ENCODE data around the gene TTLL6.
A peak's percentile ranks its signal among the peaks of the same experiment; 100 is the strongest.
"Not testable (repeated sequence)": the region's sequence is repeated elsewhere in the genome, so short reads cannot be mapped to it uniquely, and the experiment has no call there.

The TTLL6 gene

GRCh38 chr17:48721009-48721402 is 96.0 kb downstream of the TTLL6 start:
- no peak for DNase-seq

GRCh38 chr17:48720266-48721008 is 96.6 kb downstream of the TTLL6 start:
- no peak for DNase-seq

DNA sequence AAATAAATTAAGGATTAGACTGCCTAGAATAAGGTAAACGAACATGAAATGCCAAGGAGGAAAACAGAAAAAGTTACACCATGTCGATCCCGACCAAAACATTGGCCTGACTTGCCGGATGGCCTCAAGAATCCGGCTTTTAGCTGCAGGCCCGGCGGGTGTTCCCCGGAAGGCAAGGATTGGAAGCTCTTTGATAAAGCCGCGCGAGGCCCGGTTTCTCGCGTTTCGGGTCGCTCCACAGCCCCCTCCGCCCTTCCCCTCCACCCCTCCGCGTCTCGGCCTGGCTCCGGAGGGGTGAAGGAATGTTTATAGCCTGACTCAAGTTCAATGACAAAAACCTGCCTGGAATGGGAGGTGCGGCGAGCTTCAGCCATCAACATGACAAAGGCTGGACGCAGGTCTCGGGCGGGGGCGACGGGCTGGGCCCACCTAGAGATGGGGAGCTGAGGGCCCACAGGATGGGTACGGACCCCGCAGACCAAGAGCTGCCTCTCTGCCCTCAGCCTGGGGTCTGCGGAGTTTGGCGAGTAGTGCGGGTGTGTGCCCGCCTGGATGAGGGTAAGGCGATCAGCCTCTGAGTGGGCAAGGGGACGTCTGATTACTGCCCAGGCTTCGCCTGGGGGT is 97.3 kb downstream of the TTLL6 start:
- DNase-seq = no peak

GRCh38 chr17:48718761-48719641 is 98.0 kb downstream of the TTLL6 start:
- DNase-seq = no peak

DNA sequence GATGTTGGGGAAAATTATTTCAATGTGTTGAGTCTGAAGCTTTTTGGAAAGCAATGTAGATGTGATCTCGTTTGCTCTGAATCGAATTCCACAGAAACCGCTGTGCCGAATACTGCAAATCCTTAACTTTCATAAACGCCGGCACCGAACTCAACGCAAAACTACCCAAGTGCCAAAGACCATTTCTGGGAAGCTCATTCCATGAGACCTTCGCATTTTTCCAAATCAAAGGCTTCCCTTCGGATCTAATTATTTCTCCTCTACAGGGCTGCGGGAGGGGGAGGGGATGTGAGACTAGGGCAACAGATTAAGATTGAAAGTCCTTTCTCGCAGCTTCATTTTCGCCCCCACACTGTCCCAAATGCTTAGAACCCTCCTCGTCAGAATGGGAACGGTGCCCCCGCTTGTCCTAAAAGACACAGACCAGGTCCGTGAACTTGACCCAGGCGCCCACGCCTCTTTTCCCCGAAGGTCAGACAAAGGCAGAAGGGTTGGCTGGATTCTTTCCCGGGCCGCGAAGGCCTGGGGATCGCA is 98.7 kb downstream of the TTLL6 start:
- DNase-seq = no peak

DNA sequence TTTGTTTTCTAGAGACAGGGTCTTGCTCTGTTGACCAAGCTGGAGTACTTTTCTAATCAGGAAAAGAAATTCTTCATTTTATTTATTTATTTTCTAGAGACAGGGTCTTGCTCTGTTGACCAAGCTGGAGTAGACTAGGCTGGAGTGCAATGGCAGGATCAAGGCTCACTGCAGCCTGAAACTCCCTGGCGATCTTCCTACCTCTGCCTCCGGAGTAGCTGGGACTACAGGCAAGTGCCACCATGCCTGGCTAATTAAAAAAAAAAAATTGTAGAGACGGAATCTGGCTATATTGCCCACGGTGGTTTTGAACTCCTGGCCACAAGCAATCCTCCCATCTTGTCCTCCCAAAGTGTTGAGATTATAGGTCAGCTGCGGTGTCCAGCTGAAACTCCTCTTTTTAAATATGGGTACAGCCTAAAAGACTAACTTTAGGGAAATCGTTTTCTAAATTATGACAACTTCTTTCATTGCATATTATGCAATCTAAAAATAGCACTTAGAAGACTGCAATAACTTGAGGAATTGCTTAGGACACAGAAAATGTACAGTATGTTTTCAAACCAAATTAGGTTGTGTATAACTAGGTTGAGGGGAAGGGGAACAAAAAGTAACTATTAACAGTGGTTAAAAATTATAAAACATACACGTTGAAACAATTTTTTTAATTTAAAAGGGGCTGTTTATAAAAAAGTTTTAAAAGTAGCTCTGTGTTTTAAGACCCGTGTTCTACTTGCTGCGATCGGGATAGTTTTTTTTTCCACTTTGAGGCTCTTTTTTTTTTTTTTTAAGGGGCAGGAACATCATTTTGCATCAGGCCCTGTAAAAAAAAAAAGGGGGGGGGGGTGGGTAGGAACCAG is 99.4 kb downstream of the TTLL6 start:
- DNase-seq = no peak

DNA sequence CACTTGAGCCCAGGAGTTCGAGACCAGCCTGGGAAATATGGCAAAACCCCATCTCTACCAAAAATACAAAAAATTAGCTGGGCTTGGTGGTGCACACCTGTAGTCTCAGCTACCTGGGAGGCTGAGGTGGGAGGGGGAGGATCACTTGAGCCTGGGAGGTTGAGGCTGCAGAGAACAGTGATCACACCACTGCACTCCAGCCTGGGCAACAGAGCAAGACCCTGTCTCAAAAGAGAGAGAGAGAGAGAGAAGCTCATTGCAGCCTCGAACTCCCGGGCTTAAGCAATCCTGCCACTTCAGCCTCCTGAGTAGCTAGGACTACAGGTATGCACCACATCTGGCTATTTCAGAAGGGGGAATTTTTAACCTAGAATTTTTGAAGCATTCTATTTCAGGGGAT is 100.5 kb downstream of the TTLL6 start:
- not testable (repeated sequence) for DNase-seq

DNA sequence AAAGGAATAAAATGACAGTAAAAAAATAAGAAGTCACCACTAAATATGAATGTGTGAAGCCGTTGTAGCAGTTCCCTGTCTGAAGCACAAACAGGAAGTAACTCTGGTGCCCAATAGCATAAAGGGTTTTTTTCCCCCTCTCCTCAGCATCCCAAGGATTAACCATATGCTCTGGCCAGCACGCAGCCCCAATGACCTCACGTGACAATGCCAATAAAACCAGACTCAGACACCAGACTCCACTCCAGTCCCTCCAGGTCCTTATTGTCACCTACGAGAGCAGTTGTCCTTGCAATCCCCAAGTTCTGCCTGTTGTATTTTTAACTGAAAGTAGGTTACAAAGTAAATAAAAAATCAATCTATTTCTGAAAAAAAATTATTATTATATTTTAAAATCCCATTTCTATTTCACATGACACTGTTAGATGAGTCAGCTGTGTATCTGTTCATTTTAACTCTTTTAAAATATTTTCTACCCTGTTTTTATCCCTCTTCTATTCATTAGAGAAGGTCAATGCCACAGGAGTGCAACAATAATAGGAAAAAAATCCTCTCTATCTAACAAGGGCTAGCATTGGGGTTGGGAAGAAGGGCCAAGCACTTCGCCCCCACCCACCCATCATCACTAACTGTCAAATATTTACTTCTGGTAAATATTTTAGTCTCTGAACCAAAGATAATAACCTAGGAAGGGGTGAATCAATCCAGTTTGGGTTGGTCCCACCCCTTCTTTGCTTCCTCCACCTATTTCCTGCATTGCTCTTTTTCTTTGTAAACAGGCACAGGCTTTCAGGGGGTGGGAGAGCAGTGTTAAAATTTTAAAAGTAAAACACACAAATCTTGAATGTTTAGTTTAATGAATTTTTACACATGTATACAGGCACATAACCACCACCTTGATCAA is 101.3 kb downstream of the TTLL6 start:
- peak; percentile 37 for DNase-seq

All from NCI-H69 (cell line).